GM18868 (cell line): Measurements from ENCODE around the gene CCNB3.
"Not testable (repeated sequence)": the region's sequence is repeated elsewhere in the genome, so short reads cannot be mapped to it uniquely, and the experiment has no call there.

Experiments
- ATAC-seq: cut with Tn5 transposase; IDR thresholded peaks from one replicate; pipeline ENCODE4 v1.9.1; 2021; ENCODE audit warnings: mild to moderate bottlenecking, moderate library complexity; ENCODE audit not compliant: unreplicated experiment

The CCNB3 gene

DNA sequence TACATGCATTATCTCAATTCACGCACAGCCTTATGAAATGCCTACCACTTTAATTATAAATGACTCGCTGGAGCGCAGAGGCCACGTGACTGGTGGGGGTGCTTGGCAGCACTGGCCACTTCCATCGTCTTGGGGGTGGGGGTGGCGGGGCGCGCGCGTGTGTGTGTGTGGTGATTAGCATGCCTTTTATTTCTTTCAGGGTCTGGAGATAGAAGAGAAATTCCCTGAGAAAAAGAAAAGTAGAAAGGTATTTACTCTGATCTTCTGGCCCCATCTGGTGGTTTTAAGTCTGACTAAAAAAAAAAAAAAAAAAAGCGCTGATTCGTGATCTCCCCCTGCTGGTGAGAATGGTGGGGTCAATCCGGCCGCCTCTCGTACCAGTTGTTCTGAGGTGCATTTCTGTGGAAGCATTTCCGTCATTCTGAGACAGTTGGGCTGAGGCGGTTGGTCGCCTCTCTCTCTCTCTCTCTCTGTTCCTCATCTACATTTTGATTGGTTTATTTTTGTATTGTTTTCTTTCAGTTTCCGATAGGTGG lies at the start of gene CCNB3:
Gene CCNB3 (plus strand): TSS at position 402 of the 536 bp plus-strand sequence. CDS start 80,399 bp downstream, outside the sequence.
- peak; percentile 99 for ATAC-seq

GRCh38 chrX:50157545-50158135 lies 46.9 kb upstream of the CCNB3 start:
- ATAC-seq = no peak

DNA sequence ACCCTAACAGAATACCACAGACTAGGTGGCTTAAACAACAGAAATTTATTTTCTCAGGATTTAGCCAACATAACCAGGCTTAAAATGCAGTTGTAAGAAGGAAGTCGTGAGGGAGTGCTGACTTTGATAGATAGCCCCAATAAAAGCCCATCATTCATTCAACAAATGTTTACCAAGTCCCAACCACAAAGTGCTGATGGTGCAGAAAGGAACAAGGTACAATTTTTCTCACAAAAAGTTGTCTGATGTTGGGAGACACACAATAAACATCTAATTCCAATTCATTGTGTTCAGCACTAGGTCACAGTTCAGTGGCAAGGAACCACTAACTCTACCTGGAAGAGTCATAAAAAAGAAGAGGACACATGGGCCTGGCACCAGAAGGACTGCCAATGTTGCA lies 46.0 kb upstream of the CCNB3 start:
- no peak for ATAC-seq

DNA sequence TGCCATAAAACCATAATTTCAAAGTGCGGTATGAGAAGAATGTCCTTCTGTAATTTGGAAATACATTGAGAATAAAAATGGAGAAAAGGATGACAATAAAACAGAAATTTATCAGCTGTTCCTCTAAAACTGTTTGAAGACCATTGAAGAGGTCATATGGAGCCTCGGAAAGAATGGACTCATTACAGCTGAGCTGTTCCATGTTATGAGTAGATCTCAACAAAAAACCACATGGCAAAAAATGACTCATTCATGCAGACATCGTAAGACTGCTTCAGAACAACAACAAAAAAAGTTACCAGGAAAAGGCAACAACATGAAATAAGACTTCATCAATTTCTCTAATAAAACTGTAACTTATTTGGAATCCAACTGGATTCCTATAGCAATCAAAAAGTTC lies 43.4 kb upstream of the CCNB3 start:
- no peak for ATAC-seq

DNA sequence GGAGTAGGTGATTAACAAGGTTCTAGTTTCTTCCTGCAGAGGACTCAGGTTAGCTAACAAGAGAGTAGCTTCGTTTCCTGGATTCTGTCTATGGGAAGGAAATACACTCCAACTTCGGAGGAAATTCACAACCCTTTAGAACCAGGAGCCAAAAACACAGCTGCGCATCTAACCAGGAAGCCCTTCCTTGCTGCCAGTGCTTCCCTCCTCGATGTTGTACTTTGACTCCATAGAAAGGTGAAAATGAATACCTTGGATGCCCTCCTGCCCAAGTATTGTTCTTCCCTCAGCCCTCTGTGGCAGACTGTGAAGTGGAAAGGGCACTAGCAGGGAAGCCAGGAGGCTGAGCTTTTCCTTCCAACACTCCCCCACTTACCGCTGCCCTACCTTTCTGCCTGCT lies 38.8 kb upstream of the CCNB3 start:
- no peak for ATAC-seq

GRCh38 chrX:50167366-50167765 lies 37.2 kb upstream of the CCNB3 start:
- no peak for ATAC-seq

DNA sequence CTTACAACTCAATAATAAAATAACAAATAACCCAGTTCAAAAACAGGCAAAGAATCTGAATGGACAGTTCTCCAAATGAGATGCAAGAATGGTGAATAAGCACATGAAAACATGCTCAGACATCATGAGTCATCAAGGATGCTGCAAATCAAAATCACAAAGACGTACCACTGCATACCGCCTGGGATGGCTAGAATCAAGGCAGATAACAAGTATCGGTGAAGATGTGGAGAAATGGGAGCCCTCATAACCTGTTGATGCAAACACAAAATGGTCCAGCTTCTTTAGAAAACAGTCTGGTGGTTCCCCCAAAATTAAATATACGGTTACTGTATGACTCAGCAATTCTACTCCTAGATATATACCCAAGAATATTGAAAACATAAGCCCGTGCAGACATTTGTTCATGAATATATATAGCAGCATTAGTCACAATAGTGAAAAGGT lies 36.3 kb upstream of the CCNB3 start:
- peak; percentile 75 for ATAC-seq

DNA sequence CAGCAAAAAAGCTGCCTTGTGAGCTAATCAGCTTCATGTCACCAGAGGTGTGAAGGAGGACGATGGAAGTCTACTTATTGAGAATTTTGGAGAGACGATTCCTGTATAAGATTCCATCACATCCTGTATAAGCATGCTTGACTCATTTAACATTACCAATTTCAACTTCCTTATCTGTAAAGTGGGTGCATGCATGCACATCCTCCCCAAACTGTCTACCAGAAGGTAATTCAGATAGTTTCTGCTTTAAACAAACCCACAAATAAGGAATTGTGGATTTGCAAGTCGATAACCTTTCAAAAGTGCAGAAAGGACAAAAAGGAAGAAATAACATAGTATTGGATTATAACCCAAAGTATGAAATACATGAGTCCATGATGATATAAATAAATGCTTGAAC lies 34.8 kb upstream of the CCNB3 start:
- no peak for ATAC-seq

DNA sequence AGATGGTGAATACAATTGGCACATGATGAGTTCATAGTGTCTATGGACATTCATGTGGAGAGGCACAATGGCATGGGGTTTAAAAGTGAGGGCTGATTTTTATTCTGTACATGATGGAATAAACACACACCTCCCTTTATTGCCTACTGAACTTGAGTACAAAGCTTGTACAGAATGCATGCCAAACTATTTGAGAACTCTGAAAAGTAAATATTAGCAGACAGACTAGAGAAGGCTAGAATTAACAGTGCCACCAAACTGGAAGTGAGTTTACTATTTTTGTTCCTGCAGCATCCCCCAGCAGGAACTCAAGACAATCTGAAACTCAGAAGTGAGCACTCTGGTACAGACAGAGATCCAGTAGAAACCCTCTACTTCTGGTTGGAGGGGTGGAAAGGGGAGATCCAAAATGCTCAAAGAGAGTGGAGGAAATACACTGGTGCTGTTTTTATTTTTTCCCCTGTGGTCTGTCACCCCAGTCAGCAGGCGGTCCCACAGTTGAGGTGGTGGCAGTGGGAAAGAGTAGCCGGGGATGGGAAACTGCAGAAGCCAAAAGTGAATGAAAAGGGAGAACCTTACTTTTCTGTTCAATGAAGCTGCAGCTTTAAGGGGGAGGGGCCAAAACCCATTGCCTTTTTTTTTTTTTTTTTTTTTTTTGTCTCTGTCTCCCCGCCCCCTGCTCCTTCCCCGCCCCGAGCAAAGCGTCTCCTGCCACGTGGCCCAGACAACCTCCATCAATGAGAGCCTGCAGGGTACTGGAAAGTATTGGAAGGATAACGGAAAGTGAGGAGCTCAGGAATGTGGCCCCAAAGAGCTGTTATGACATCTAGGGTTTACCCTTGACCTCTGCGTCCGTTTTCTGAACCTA lies 24.3 kb upstream of the CCNB3 start:
- no peak for ATAC-seq

DNA sequence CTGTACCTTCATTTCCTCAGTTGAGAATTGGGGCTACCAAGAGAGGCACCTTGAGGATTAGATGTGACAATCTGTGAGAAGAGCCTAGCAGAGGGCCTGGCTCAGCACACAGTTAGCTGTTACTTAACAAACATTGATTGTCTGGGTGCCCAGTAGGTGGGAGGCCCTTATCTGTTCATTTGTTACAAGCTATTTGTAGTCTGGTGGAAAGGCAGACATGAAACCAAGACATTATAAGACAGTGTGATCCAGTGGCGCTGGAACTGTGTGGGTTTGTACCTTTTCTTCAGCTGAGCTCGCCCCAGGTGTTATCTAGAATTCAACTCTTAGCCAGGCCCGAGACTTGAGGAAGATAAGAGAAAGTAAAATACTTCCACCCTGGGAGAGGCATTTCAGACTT lies 20.7 kb upstream of the CCNB3 start:
- no peak for ATAC-seq

- ATAC-seq = no peak
Observed at GRCh38 chrX:50188859-50189600, 15.5 kb upstream of the CCNB3 start.

- no peak for ATAC-seq
Observed at GRCh38 chrX:50198348-50198747, 6.2 kb upstream of the CCNB3 start.

GRCh38 chrX:50200907-50201306 lies 3.7 kb upstream of the CCNB3 start, which contains the start of gene AKAP4:
Gene AKAP4 (minus strand): TSS chrX:50201007. CDS start chrX:50200889, 118 bp downstream.
- no peak for ATAC-seq

DNA sequence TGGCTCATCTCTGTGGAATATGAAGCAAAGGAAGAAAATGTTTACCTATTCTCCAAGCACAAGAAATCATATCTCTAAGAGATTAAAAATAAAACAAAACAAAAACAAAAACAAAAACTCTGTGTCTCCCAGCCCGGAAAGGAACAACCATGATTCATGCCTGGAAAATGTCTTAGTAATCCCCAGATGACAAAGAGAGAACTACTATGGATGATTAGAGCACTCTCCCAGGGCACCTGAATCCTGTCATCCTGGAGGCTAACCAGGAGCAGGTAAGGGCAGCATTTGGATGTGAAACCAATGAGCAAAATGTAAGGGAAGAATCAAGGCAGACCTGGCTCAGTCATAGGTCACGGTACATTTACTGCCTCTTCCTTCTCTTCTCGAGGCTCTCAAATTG lies 2.0 kb upstream of the CCNB3 start:
- no peak for ATAC-seq

DNA sequence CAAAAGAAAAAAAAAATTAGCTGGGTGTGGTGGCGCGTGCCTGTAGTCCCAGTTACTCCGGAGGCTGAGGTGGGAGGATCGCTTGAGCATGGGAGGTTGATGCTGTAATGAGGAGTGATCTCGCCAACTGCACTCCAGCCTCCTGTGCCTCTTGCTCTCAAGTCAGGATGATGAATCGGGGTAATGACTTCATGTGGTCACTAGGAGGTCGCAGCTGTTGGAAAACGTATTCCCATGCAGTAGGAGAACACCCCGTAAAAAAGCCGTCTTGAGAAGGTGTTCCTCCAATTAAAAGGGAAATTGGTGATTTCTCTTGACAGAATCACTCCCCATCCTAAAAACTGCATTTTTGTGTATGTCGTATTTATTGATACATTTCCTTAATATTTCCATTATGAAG lies 2.2 kb downstream of the CCNB3 start:
- ATAC-seq = no peak

- peak; percentile 49 for ATAC-seq
Observed at GRCh38 chrX:50211510-50211909, 6.9 kb downstream of the CCNB3 start.

DNA sequence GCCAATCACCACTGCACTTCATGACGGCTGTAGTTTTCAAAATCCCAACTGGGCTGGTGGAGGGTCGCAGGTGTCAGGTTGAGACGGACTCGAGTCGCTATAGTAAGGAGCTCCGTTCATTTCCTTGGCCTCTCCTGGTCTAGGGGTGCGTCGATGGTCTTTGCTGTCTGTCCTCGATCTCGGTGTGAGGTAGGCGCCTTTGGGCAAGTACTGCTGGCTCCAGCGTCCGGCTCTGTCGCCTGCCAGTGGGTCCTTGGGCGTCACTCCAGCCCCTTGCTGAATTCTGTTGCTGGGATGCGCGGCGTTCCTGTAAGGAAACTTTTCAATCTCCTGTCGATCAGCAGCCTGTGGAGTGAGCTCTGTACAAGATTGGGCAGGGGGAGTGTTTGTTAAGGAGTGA lies 76.7 kb downstream of the CCNB3 start:
- no peak for ATAC-seq

GRCh38 chrX:50327235-50327634 lies 122.7 kb downstream of the CCNB3 start:
- ATAC-seq = no peak

GRCh38 chrX:50332668-50333067 lies 128.1 kb downstream of the CCNB3 start:
- ATAC-seq = not testable (repeated sequence)

DNA sequence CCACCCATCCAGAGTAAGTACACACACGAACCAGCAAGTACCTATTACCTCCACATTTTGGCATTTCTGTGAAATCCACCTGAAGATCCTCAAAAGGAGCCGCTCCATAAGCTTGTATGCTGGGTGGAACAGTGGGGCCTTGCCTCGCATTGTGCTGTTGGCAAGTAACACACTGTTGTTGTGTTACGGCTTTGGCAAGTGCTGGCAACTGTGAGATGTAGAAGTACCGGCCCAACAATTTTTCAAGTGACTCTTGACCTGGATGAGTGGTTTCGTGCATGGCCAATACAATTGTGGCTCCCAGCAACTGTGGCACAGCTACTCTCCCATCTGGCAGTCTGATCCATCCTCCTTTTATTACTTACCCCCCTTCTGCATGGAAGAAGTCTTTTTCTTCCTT lies 128.7 kb downstream of the CCNB3 start:
- no peak for ATAC-seq

DNA sequence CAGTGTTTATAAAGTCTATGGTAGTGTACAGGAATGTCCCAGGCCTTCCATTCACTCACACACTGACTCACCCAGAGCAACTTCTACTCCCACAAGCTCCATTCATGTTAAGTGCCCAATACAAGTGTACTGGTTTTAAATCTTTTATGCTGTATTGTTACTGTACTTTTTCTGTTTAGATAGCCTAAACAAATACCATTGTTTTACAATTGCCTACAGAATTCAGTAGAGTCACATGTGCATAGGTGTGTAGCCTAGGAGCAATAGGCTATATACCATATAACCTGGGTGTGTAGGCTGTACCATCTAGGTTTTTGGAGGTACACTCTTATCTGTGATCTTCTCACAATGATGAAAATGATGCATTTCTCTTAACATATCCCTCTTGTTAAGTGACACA lies 139.4 kb downstream of the CCNB3 start:
- ATAC-seq = no peak
